CD14-positive monocyte (primary cell): ENCODE measurements around the gene PDE1A. TPM values are rescaled to one million over a fixed set of nuclear protein-coding genes. Genes with fewer than 3 reads are reported as not detected.

Experiments used
- DNase-seq, 3 donors: peaks; one replicate each; pipeline ENCODE4 v3.0.0-alpha.2; 2011 to 2022
- H2AFZ ChIP-seq: 2 replicates; pipeline ENCODE4 v1.6.0; 2012; ENCODE audit warnings: mild to moderate bottlenecking, low read depth, low read length, inconsistent platforms; ENCODE audit not compliant: insufficient read depth, poor library complexity, severe bottlenecking
- H3K27ac ChIP-seq, 2 donors: 1 replicate in 1 of 2; 2 replicates in 1 of 2; pipeline ENCODE4 v1.5.1; 2012 to 2013; ENCODE audit warnings: low read length in 2 of 2, control low read depth in 1 of 2, inconsistent platforms in 1 of 2, low read depth in 1 of 2, mild to moderate bottlenecking in 1 of 2
- H3K27me3 ChIP-seq, 2 donors: one replicate each; pipeline versions ENCODE4 v1.6.0 to v1.6.1; 2011 to 2013; ENCODE audit warnings: low read length in 2 of 2; ENCODE audit not compliant: control insufficient read depth in 2 of 2, insufficient read depth in 2 of 2
- H3K36me3 ChIP-seq, 2 donors: replicated peaks in 1 of 2; 1 replicate in 1 of 2; 2 replicates in 1 of 2; pipeline versions ENCODE4 v1.5.1 to v1.6.1; 2012 to 2013; ENCODE audit warnings: low read length in 2 of 2, control low read depth in 1 of 2, inconsistent platforms in 1 of 2, mild to moderate bottlenecking in 1 of 2; ENCODE audit not compliant: insufficient read depth in 2 of 2, control insufficient read depth in 1 of 2
- H3K4me1 ChIP-seq, 2 donors: 1 replicate in 1 of 2; 2 replicates in 1 of 2; pipeline versions ENCODE4 v1.5.1 to v1.6.1; 2012 to 2013; ENCODE audit warnings: low read length in 2 of 2, control low read depth in 1 of 2, inconsistent platforms in 1 of 2, mild to moderate bottlenecking in 1 of 2, moderate library complexity in 1 of 2; ENCODE audit not compliant: insufficient read depth in 2 of 2, control insufficient read depth in 1 of 2
- H3K4me2 ChIP-seq: replicated peaks from 2 replicates; pipeline ENCODE3; 2012; ENCODE audit warnings: low read length, moderate library complexity, mild to moderate bottlenecking; ENCODE audit not compliant: poor library complexity, severe bottlenecking; ENCODE audit errors: extremely low read depth
- H3K4me3 ChIP-seq, 3 experiments: fragments of 200-600 bp in 1 of 3; sonication (generic) in 1 of 3; replicated peaks in 1 of 3; 1 replicate in 2 of 3; 2 replicates in 1 of 3; pipeline ENCODE4 v1.5.1; 2011 to 2013; ENCODE audit warnings: low read length in 3 of 3, mild to moderate bottlenecking in 3 of 3, control low read depth in 2 of 3, low read depth in 2 of 3, inconsistent platforms in 1 of 3, moderate library complexity in 1 of 3
- H3K79me2 ChIP-seq: 2 replicates; pipeline ENCODE4 v1.6.0; 2012; ENCODE audit warnings: mild to moderate bottlenecking, control low read depth, inconsistent platforms, low read length, moderate library complexity; ENCODE audit not compliant: insufficient read depth
- H3K9ac ChIP-seq: 2 replicates; pipeline ENCODE4 v1.6.0; 2017; ENCODE audit warnings: low read length, mild to moderate bottlenecking; ENCODE audit not compliant: insufficient read depth, poor library complexity, severe bottlenecking
- H3K9me3 ChIP-seq, 2 donors: replicated peaks in 1 of 2; 1 replicate in 1 of 2; 2 replicates in 1 of 2; pipeline versions ENCODE4 v1.5.1 to v1.6.1; 2012 to 2013; ENCODE audit warnings: low read length in 2 of 2, control low read depth in 1 of 2; ENCODE audit not compliant: control insufficient read depth in 1 of 2, insufficient read depth in 1 of 2
- H4K20me1 ChIP-seq: 2 replicates; pipeline ENCODE4 v1.6.0; 2012; ENCODE audit warnings: mild to moderate bottlenecking, low read length, control low read depth, moderate library complexity; ENCODE audit not compliant: insufficient read depth
- H3K27ac Mint-ChIP-seq, 7 donors: one replicate each; pipeline ENCODE4 v1.8.0; 2020; ENCODE audit warnings: mild to moderate bottlenecking in 7 of 7, mixed read lengths in 7 of 7, moderate library complexity in 6 of 7, inconsistent platforms in 2 of 7
- H3K27me3 Mint-ChIP-seq, 3 donors: one replicate each; pipeline ENCODE4 v1.8.0; 2021 to 2022; ENCODE audit warnings: low read depth in 3 of 3, mild to moderate bottlenecking in 3 of 3, mixed read lengths in 3 of 3, moderate library complexity in 3 of 3, inconsistent platforms in 1 of 3
- H3K36me3 Mint-ChIP-seq, 2 donors: one replicate each; pipeline ENCODE4 v1.8.0; 2020; ENCODE audit warnings: mixed read lengths in 2 of 2, inconsistent platforms in 1 of 2, mild to moderate bottlenecking in 1 of 2
- H3K4me1 Mint-ChIP-seq: one replicate; pipeline ENCODE4 v1.8.0; 2020; ENCODE audit warnings: mild to moderate bottlenecking, mixed read lengths
- H3K4me3 Mint-ChIP-seq, 2 donors: one replicate each; pipeline ENCODE4 v1.8.0; 2020; ENCODE audit warnings: mild to moderate bottlenecking in 2 of 2, mixed read lengths in 2 of 2, moderate library complexity in 1 of 2
- H3K9me3 Mint-ChIP-seq, 7 donors: one replicate each; pipeline ENCODE4 v1.8.0; 2020 to 2022; ENCODE audit warnings: mixed read lengths in 7 of 7, mild to moderate bottlenecking in 6 of 7, moderate library complexity in 6 of 7, inconsistent platforms in 2 of 7
- CTCF ChIP-seq: fragments of 200-600 bp; IDR thresholded peaks from one replicate; pipeline ENCODE4 v1.8.0; 2022; ENCODE audit warnings: antibody characterized with exemption, mild to moderate bottlenecking
- WGBS: methylation state at CpG from one replicate; pipeline ENCODE4 v1.1.5; 2013; ENCODE audit warnings: missing lambda C conversion rate; ENCODE audit not compliant: insufficient coverage; 5-methylcytosine and 5-hydroxymethylcytosine counted together
- intact Hi-C, 2 donors: fragments of 100-400 bp; cut with micrococcal nuclease; formaldehyde crosslinking; loops; one replicate each; pipeline versions ENCODE4 v1.15.0 to v1.15.1; 2023
- polyA plus RNA-seq, 3 donors: library from polyadenylated mRNA; depleted of rRNA in 1 of 3; unstranded in 2 of 3; stranded (reverse) in 1 of 3; fragments of 300-500 nt in 2 of 3; fragments of >200 nt in 1 of 3; fragmentation: Illumina TruSeq in 2 of 3; gene quantifications; 1 replicate in 2 of 3; 2 replicates in 1 of 3; pipeline ENCODE4 v1.2.3, GENCODE V29; 2012 to 2021

PDE1A gene
- polyA plus RNA-seq, 3 donors, result not detected

GRCh38 chr2:182420669-182421068 is 6.2 kb downstream of the PDE1A start:
- no peaks in the 10 kb centered on the region for H3K27me3 ChIP-seq
- Mint-ChIP-seq H3K4me3 (no peak overlapping the region), H3K9me3 (no peaks in the 10 kb centered on the region), H3K27me3 (peaks cover 0 to 2% (median 0%) of the 10 kb centered on the region in 3 donors), H3K27ac (no peak overlapping the region), H3K36me3 (no peaks in the 10 kb centered on the region), H3K4me1 (no peaks in the 10 kb centered on the region)
- no peak overlapping the region for H3K4me2 ChIP-seq
- no peak overlapping the region for H3K9ac ChIP-seq
- no CpG with 5 or more reads among the region's 5 CpGs for WGBS
- intact Hi-C loops, result no loop called here
- H3K4me1 ChIP-seq, result no peaks in the 10 kb centered on the region
- H3K27ac ChIP-seq, result no peak overlapping the region
- no peak overlapping the region for H3K4me3 ChIP-seq
- no peaks in the 10 kb centered on the region for H4K20me1 ChIP-seq
- no peaks in the 10 kb centered on the region for H3K36me3 ChIP-seq
- no peak for TF ChIP-seq CTCF
- no peak for DNase-seq
- no peaks in the 10 kb centered on the region for H3K79me2 ChIP-seq
- no peaks in the 10 kb centered on the region for H3K9me3 ChIP-seq
- no peak overlapping the region for H2AFZ ChIP-seq

- no peaks in the 10 kb centered on the region for H3K36me3 Mint-ChIP-seq
- Histone ChIP-seq H3K9me3 (no peaks in the 10 kb centered on the region), H2AFZ (no peak overlapping the region), H3K27me3 (no peaks in the 10 kb centered on the region), H3K4me1 (no peaks in the 10 kb centered on the region), H3K27ac (no peak overlapping the region), H3K36me3 (no peaks in the 10 kb centered on the region), H3K9ac (no peak overlapping the region), H3K4me3 (no peak overlapping the region), H3K79me2 (no peaks in the 10 kb centered on the region), H3K4me2 (no peak overlapping the region), H4K20me1 (no peaks in the 10 kb centered on the region)
- no peaks in the 10 kb centered on the region for H3K4me1 Mint-ChIP-seq
- H3K27me3 Mint-ChIP-seq, result peaks cover 0 to 2% (median 2%) of the 10 kb centered on the region in 3 donors
- peaks cover 0 to 1% (median 0%) of the 10 kb centered on the region in 7 donors for H3K9me3 Mint-ChIP-seq
- intact Hi-C loops, result no loop called here
- no peak overlapping the region for H3K4me3 Mint-ChIP-seq
- WGBS, result 100% methylated on average over 3 of the region's 5 CpGs
- no peak for TF ChIP-seq CTCF
- no peak for DNase-seq
- no peak overlapping the region for H3K27ac Mint-ChIP-seq
Measured at GRCh38 chr2:182416861-182417260, 10.0 kb downstream of the PDE1A start.
